NOMO-1 treated with dmso at 0.1 percent for 144 hours (cell line): ENCODE measurements around the gene NELFA.
A peak's percentile ranks its signal among the peaks of the same experiment; 100 is the strongest.
"Not testable (repeated sequence)": the region's sequence is repeated elsewhere in the genome, so short reads cannot be mapped to it uniquely, and the experiment has no call there.

Source experiments
- DNase-seq: peaks from one replicate; lab custom pipeline; 2025; ENCODE audit not compliant: unreplicated experiment; lab: John Stamatoyannopoulos, UW

The NELFA gene

GRCh38 chr4:2040391-2041238, 31.8 kb upstream of the NELFA start:
- no peak for DNase-seq

GRCh38 chr4:2036866-2037265, 28.1 kb upstream of the NELFA start:
- no peak for DNase-seq

GRCh38 chr4:2036327-2036726, 27.6 kb upstream of the NELFA start:
- no peak for DNase-seq

- not testable (repeated sequence) for DNase-seq
These were observed 22.4 kb upstream of the NELFA start for GRCh38 chr4:2031161-2031560.

- DNase-seq = not testable (repeated sequence)
These were observed 18.3 kb upstream of the NELFA start for GRCh38 chr4:2027120-2027519.

GRCh38 chr4:2025817-2026216, 17.0 kb upstream of the NELFA start:
- no peak for DNase-seq

- no peak for DNase-seq
These were observed 15.9 kb upstream of the NELFA start for GRCh38 chr4:2024683-2025082.

- DNase-seq = not testable (repeated sequence)
These were observed 12.7 kb upstream of the NELFA start for GRCh38 chr4:2021358-2022018.

GRCh38 chr4:2015008-2015407, 6.2 kb upstream of the NELFA start:
- no peak for DNase-seq

- DNase-seq = peak; percentile 52
These were observed 2.8 kb upstream of the NELFA start for GRCh38 chr4:2011583-2011982.

- peak; percentile 60 for DNase-seq
These were observed 968 bp upstream of the NELFA start for GRCh38 chr4:2009651-2010233.

GRCh38 chr4:2008671-2008920, 178 bp downstream of the NELFA start:
- DNase-seq = no peak

- no peak for DNase-seq
These were observed 737 bp downstream of the NELFA start for GRCh38 chr4:2007804-2008670.

- DNase-seq = no peak
These were observed 1.7 kb downstream of the NELFA start for GRCh38 chr4:2006956-2007653.

GRCh38 chr4:2006367-2006766, 2.4 kb downstream of the NELFA start:
- DNase-seq = no peak

GRCh38 chr4:2003361-2003760, 5.4 kb downstream of the NELFA start:
- not testable (repeated sequence) for DNase-seq

GRCh38 chr4:1999308-1999707, 9.5 kb downstream of the NELFA start:
- not testable (repeated sequence) for DNase-seq

- DNase-seq = peak; percentile 39
These were observed 10.5 kb downstream of the NELFA start for GRCh38 chr4:1998296-1998695.

GRCh38 chr4:1997712-1998111, 11.1 kb downstream of the NELFA start:
- DNase-seq = no peak

- no peak for DNase-seq
These were observed 11.7 kb downstream of the NELFA start for GRCh38 chr4:1996866-1997611.
